ENCODE measurements around the gene KCNQ2. TPM values are rescaled to one million over a fixed set of nuclear protein-coding genes. Genes with fewer than 3 reads are reported as not detected.

KCNQ2 gene
- total and polyA plus RNA-seq, 8 donors, result 0.03 to 2.2 (median 0.25) TPM; not detected in 5

- Histone ChIP-seq H3K27ac (no peak overlapping the region), H3K36me3 (no peaks in the 10 kb centered on the region), H3K27me3 (peaks cover 4 to 96% (median 51%) of the 10 kb centered on the region in 3 donors), H3K4me3 (no peak overlapping the region), H3K9me3 (no peaks in the 10 kb centered on the region), H3K4me1 (no peaks in the 10 kb centered on the region)
- intact Hi-C loops (cut with DNase I; ENCODE audit: low total_unique reads), result no loop called here
- WGBS, 5 donors, result 61 to 80% (median 76%) methylated on average over 6 to 28 of the region's 28 CpGs
- no peak for DNase-seq
- TF ChIP-seq EP300 (IDR thresholded peaks at IDR 0.05) (no peak), POLR2AphosphoS5 (IDR thresholded peaks at IDR 0.05) (no peak), POLR2A (IDR thresholded peaks at IDR 0.05) (no peak), CTCF (IDR thresholded peaks at IDR 0.05) (no peak)
Observed at GRCh38 chr20:63371291-63371865, 101.1 kb downstream of the KCNQ2 start.

- Histone ChIP-seq H3K27me3 (peaks cover 4 to 94% (median 44%) of the 10 kb centered on the region in 3 donors), H3K4me1 (no peaks in the 10 kb centered on the region), H3K36me3 (no peaks in the 10 kb centered on the region), H3K27ac (no peak overlapping the region), H3K4me3 (no peak overlapping the region), H3K9me3 (no peaks in the 10 kb centered on the region)
- intact Hi-C loops (cut with DNase I; ENCODE audit: low total_unique reads), result no loop called here
- TF ChIP-seq EP300 (IDR thresholded peaks at IDR 0.05), result no peak
- no peak for TF ChIP-seq POLR2AphosphoS5 (IDR thresholded peaks at IDR 0.05)
- TF ChIP-seq CTCF (IDR thresholded peaks at IDR 0.05), result no peak
- no peak for TF ChIP-seq POLR2A (IDR thresholded peaks at IDR 0.05)
- no peak for DNase-seq
- WGBS, 5 donors, result 23 to 37% (median 32%) methylated on average over 19 to 21 of the region's 21 CpGs
Observed at GRCh38 chr20:63370618-63371187, 101.8 kb downstream of the KCNQ2 start.

- intact Hi-C loops (cut with DNase I; ENCODE audit: low total_unique reads), result no loop called here
- H3K36me3 ChIP-seq, result no peaks in the 10 kb centered on the region
- H3K4me1 ChIP-seq, result no peaks in the 10 kb centered on the region
- H3K9me3 ChIP-seq, result no peaks in the 10 kb centered on the region
- TF ChIP-seq EP300 (IDR thresholded peaks at IDR 0.05) (no peak), POLR2A (IDR thresholded peaks at IDR 0.05) (no peak), POLR2AphosphoS5 (IDR thresholded peaks at IDR 0.05) (no peak), CTCF (IDR thresholded peaks at IDR 0.05) (no peak)
- DNase-seq, result no peak
- H3K27me3 ChIP-seq, result peaks cover 4 to 94% (median 41%) of the 10 kb centered on the region in 3 donors
- H3K4me3 ChIP-seq, result no peak overlapping the region
- 50 to 65% (median 58%) methylated on average over 23 to 24 of the region's 24 CpGs for WGBS, 5 donors
- H3K27ac ChIP-seq, result no peak overlapping the region
Observed at GRCh38 chr20:63369724-63370617, 102.5 kb downstream of the KCNQ2 start.

GRCh38 chr20:63369024-63369530 lies 103.4 kb downstream of the KCNQ2 start:
- Histone ChIP-seq H3K4me1 (no peaks in the 10 kb centered on the region), H3K27me3 (peaks cover 4 to 94% (median 40%) of the 10 kb centered on the region in 3 donors), H3K9me3 (no peaks in the 10 kb centered on the region), H3K36me3 (no peaks in the 10 kb centered on the region), H3K4me3 (no peak overlapping the region), H3K27ac (no peak overlapping the region)
- DNase-seq, result no peak
- WGBS, 5 donors, result 83 to 90% (median 88%) methylated on average over 10 of the region's 10 CpGs
- intact Hi-C loops (cut with DNase I; ENCODE audit: low total_unique reads), result no loop called here
- TF ChIP-seq EP300 (IDR thresholded peaks at IDR 0.05), result no peak
- TF ChIP-seq CTCF (IDR thresholded peaks at IDR 0.05), result no peak
- no peak for TF ChIP-seq POLR2A (IDR thresholded peaks at IDR 0.05)
- TF ChIP-seq POLR2AphosphoS5 (IDR thresholded peaks at IDR 0.05), result no peak

All from stomach (tissue), 9 donors.